Activated B cell treated with CpG ODN at 0.5 μM for 24 hours (primary cell): ENCODE data around the gene SEPTIN2. TPM values are rescaled to one million over a fixed set of nuclear protein-coding genes. Genes with fewer than 3 reads are reported as not detected.
"Not testable (repeated sequence)": the region's sequence is repeated elsewhere in the genome, so short reads cannot be mapped to it uniquely, and the experiment has no call there.

Source experiments
- ATAC-seq: fragments of 200-7000 bp; cut with Tn5 transposase; one replicate; pipeline ENCODE4 v1.10.0; 2021; ENCODE audit warnings: low read depth, mild to moderate bottlenecking, moderate library complexity
- CTCF ChIA-PET: fragments of 350-600 bp; sonication (Branson Sonifier 250); formaldehyde crosslinking; loops from one replicate; lab custom pipeline; 2021; ENCODE audit warnings: antibody characterized with exemption; lab: Charles Lee
- POLR2A ChIA-PET: fragments of 350-600 bp; sonication (Branson Sonifier 250); formaldehyde crosslinking; loops from one replicate; lab custom pipeline; 2021; ENCODE audit warnings: antibody characterized with exemption; lab: Charles Lee
- DNase-seq: peaks from one replicate; pipeline ENCODE4 v3.0.0; 2022
- H3K27ac Mint-ChIP-seq: one replicate; pipeline ENCODE4 v1.8.0; 2020; ENCODE audit warnings: mixed read lengths
- H3K27me3 Mint-ChIP-seq: one replicate; pipeline ENCODE4 v1.8.0; 2021; ENCODE audit warnings: mixed read lengths
- H3K36me3 Mint-ChIP-seq: one replicate; pipeline ENCODE4 v1.8.0; 2021; ENCODE audit warnings: low read depth, mixed read lengths
- H3K4me1 Mint-ChIP-seq: one replicate; pipeline ENCODE4 v1.8.0; 2021; ENCODE audit warnings: mixed read lengths
- H3K4me3 Mint-ChIP-seq: one replicate; pipeline ENCODE4 v1.8.0; 2020; ENCODE audit warnings: mild to moderate bottlenecking, mixed read lengths
- H3K9me3 Mint-ChIP-seq: one replicate; pipeline ENCODE4 v1.8.0; 2020; ENCODE audit warnings: mixed read lengths
- CTCF ChIP-seq: fragments of 200-600 bp; IDR thresholded peaks from one replicate; pipeline ENCODE4 v1.8.0; 2022; ENCODE audit warnings: antibody characterized with exemption, mild to moderate bottlenecking
- intact Hi-C: fragments of 100-400 bp; cut with micrococcal nuclease; formaldehyde crosslinking; loops from one replicate; pipeline ENCODE4 v1.15.1; 2024
- total RNA-seq: library from RNA; stranded (reverse); gene quantifications from 2 replicates; pipeline ENCODE4 v1.2.3, GENCODE V29; 2022

The SEPTIN2 gene
- total RNA-seq, 1 donor from 2014 or later: 251 TPM

- H3K9me3 Mint-ChIP-seq: no peaks in the 10 kb centered on the region
- TF ChIP-seq CTCF: no peak
- ChIA-PET CTCF (no interaction called here), POLR2A (interaction anchor here (0.5 to 2.0 kb wide), 2 partner anchors 32 to 218 kb away, joined by 5 to 15 read pairs; no protein-coding TSS in a partner anchor)
- H3K4me1 Mint-ChIP-seq: peaks cover 54% of the 10 kb centered on the region
- no peak overlapping the region for H3K27ac Mint-ChIP-seq
- intact Hi-C loops: loop anchor here (5.0 kb wide), 1 partner anchor 118 kb away; no protein-coding TSS in a partner anchor
- H3K4me3 Mint-ChIP-seq: no peak overlapping the region
- peaks cover 24% of the 10 kb centered on the region for H3K36me3 Mint-ChIP-seq
- no peak for ATAC-seq
- DNase-seq: no peak
- no peaks in the 10 kb centered on the region for H3K27me3 Mint-ChIP-seq
Measured at GRCh38 chr2:241390301-241391206, 74.8 kb downstream of the SEPTIN2 start.

GRCh38 chr2:241391892-241392665 lies 76.4 kb downstream of the SEPTIN2 start:
- Mint-ChIP-seq H3K36me3 (peaks cover 27% of the 10 kb centered on the region), H3K4me1 (peaks cover 54% of the 10 kb centered on the region), H3K9me3 (no peaks in the 10 kb centered on the region), H3K4me3 (no peak overlapping the region), H3K27me3 (no peaks in the 10 kb centered on the region), H3K27ac (peak overlapping the region; percentile 73)
- TF ChIP-seq CTCF: no peak
- DNase-seq: no peak
- intact Hi-C loops: loop anchor here (1.0 to 5.0 kb wide), 3 partner anchors 17 to 120 kb away; no protein-coding TSS in a partner anchor
- peak; percentile 19 for ATAC-seq
- ChIA-PET CTCF (interaction anchor here (0.8 to 1.7 kb wide), 8 partner anchors 16 to 173 kb away, joined by 3 to 11 read pairs (median 4); no protein-coding TSS in a partner anchor), POLR2A (interaction anchor here (0.6 to 2.0 kb wide), 4 partner anchors 22 to 396 kb away, joined by 3 to 15 read pairs (median 4); no protein-coding TSS in a partner anchor)

- H3K27me3 Mint-ChIP-seq, DNase-seq, H3K9me3 Mint-ChIP-seq: not testable (repeated sequence)
- ChIA-PET CTCF (interaction anchor here (1.0 to 1.7 kb wide), 7 partner anchors 17 to 174 kb away, joined by 3 to 11 read pairs (median 4); no protein-coding TSS in a partner anchor), POLR2A (interaction anchor here (1.0 to 2.0 kb wide), 4 partner anchors 18 to 396 kb away, joined by 3 to 15 read pairs (median 4); no protein-coding TSS in a partner anchor)
- intact Hi-C loops: loop anchor here (1.0 to 5.0 kb wide), 3 partner anchors 18 to 120 kb away; no protein-coding TSS in a partner anchor
- H3K4me1 Mint-ChIP-seq: peaks cover 55% of the 10 kb centered on the region
- H3K27ac Mint-ChIP-seq: peak overlapping the region; percentile 73
- H3K4me3 Mint-ChIP-seq: peak overlapping the region; percentile 15
- peaks cover 31% of the 10 kb centered on the region for H3K36me3 Mint-ChIP-seq
- peak; percentile 81 for ATAC-seq
Measured at GRCh38 chr2:241392753-241393152, 77.0 kb downstream of the SEPTIN2 start.

GRCh38 chr2:241393524-241394196 lies 77.9 kb downstream of the SEPTIN2 start:
- intact Hi-C loops: loop anchor here (2.0 to 5.0 kb wide), 2 partner anchors 19 to 121 kb away; no protein-coding TSS in a partner anchor
- Mint-ChIP-seq H3K4me1 (peaks cover 55% of the 10 kb centered on the region), H3K36me3 (peaks cover 25% of the 10 kb centered on the region), H3K9me3 (no peaks in the 10 kb centered on the region), H3K4me3 (no peak overlapping the region), H3K27me3 (no peaks in the 10 kb centered on the region), H3K27ac (peak overlapping the region; percentile 41)
- ATAC-seq (no peak), DNase-seq (no peak)
- POLR2A ChIA-PET: interaction anchor here (1.0 kb wide), 1 partner anchor 19 kb away, joined by 3 read pairs; no protein-coding TSS in a partner anchor
- CTCF ChIA-PET: interaction anchor here (1.2 to 1.5 kb wide), 2 partner anchors 79 to 174 kb away, joined by 3 to 5 read pairs; no protein-coding TSS in a partner anchor
- no peak for TF ChIP-seq CTCF

- DNase-seq, H3K27ac Mint-ChIP-seq, H3K4me3 Mint-ChIP-seq, ATAC-seq, POLR2A ChIA-PET, H3K27me3 Mint-ChIP-seq, H3K9me3 Mint-ChIP-seq, CTCF ChIA-PET, intact Hi-C loops: not testable (repeated sequence)
- peaks cover 29% of the 10 kb centered on the region for H3K4me1 Mint-ChIP-seq
- H3K36me3 Mint-ChIP-seq: peaks cover 31% of the 10 kb centered on the region
Measured at GRCh38 chr2:241396809-241397208, 81.1 kb downstream of the SEPTIN2 start.
